Right lobe of liver (tissue), 6 donors: ENCODE results near the gene DNLZ. TPM values are rescaled to one million over a fixed set of nuclear protein-coding genes. Genes with fewer than 3 reads are reported as not detected.
A peak's percentile ranks its signal among the peaks of the same experiment; 100 is the strongest.

Source experiments
- ATAC-seq, 4 donors: fragments of 200-7000 bp; cut with Tn5 transposase; one replicate each; pipeline ENCODE4 v1.9.1; 2020; ENCODE audit warnings: mild to moderate bottlenecking in 4 of 4, moderate library complexity in 4 of 4
- DNase-seq, 3 donors: peaks; one replicate each; pipeline ENCODE4 v3.0.0-alpha.2; 2020
- H3K27ac ChIP-seq, 3 donors: fragments of 200-600 bp; one replicate each; pipeline ENCODE4 v1.8.0; 2022
- H3K27me3 ChIP-seq, 2 donors: fragments of 200-600 bp; one replicate each; pipeline ENCODE4 v1.8.0; 2022
- H3K36me3 ChIP-seq, 4 donors: fragments of 200-600 bp; sonication (generic) in 1 of 4; one replicate each; pipeline versions ENCODE4 v1.5.1 to v1.8.0; 2017 to 2022; ENCODE audit warnings: control low read depth in 1 of 4
- H3K4me1 ChIP-seq, 4 donors: fragments of 200-600 bp; sonication (generic) in 1 of 4; one replicate each; pipeline versions ENCODE4 v1.5.1 to v1.8.0; 2017 to 2022; ENCODE audit warnings: control low read depth in 1 of 4
- H3K4me3 ChIP-seq, 3 donors: fragments of 200-600 bp; one replicate each; pipeline ENCODE4 v1.8.0; 2022
- H3K9me3 ChIP-seq, 4 donors: fragments of 200-600 bp; sonication (generic) in 1 of 4; one replicate each; pipeline versions ENCODE4 v1.5.1 to v1.8.0; 2017 to 2022; ENCODE audit warnings: control low read depth in 1 of 4
- CTCF ChIP-seq, 4 donors: fragments of 200-600 bp in 3 of 4; fragments of 450-650 bp in 1 of 4; IDR thresholded peaks; one replicate each; pipeline versions ENCODE4 v1.5.1 to v1.8.0; 2016 to 2022; ENCODE audit warnings: antibody characterized with exemption in 4 of 4, mild to moderate bottlenecking in 2 of 4
- POLR2A ChIP-seq: fragments of 450-650 bp; IDR thresholded peaks from one replicate; pipeline ENCODE4 v1.6.1; 2017; ENCODE audit warnings: antibody characterized with exemption, mild to moderate bottlenecking
- WGBS: methylation state at CpG from one replicate; pipeline ENCODE4 v1.1.6; 2018; ENCODE audit warnings: low coverage, low lambda C conversion rate; ENCODE audit not compliant: insufficient coverage; ENCODE audit errors: missing lambda C conversion rate; 5-methylcytosine and 5-hydroxymethylcytosine counted together
- intact Hi-C, 2 donors: fragments of 100-400 bp; cut with DNase I; formaldehyde crosslinking; loops; one replicate each; pipeline versions ENCODE4 v1.11.2 to v1.14.1; 2022
- total RNA-seq, 6 experiments: library from RNA; depleted of rRNA in 2 of 6; stranded (reverse); fragments of >200 nt in 2 of 6; fragmentation: NEBNext Ultra II Directional in 3 of 6; extraction: Animal tissue kit (Norgen Biotek cat#: 25700) in 3 of 6; gene quantifications; one replicate each; pipeline versions ENCODE4 v1.1.0 to v1.2.4, GENCODE V29; 2016 to 2023
- donor health status: DM: no; HTN: yes; CAD: no.
- donor health status: DM: no; HTN: no; CAD: no.
- donor health status: DM: no; HTN: no; CAD: no.
- donor health status: DM: no; HTN: yes; CAD: no.
- donor health status: DM: no; HTN: yes; CAD: no.

Gene DNLZ
- total RNA-seq, 6 experiments from 2014 or later: 5.0 to 26.0 (median 10.4) TPM

- Histone ChIP-seq H3K9me3 (no peaks in the 10 kb centered on the region), H3K36me3 (no peaks in the 10 kb centered on the region), H3K4me1 (no peaks in the 10 kb centered on the region), H3K4me3 (no peak overlapping the region), H3K27me3 (no peaks in the 10 kb centered on the region), H3K27ac (no peak overlapping the region)
- ATAC-seq (no peak), DNase-seq (no peak)
- TF ChIP-seq POLR2A (no peak), CTCF (IDR thresholded peaks at IDR 0.05) (no peak)
- intact Hi-C loops: no loop called here
- WGBS: 92% methylated on average over 4 of the region's 29 CpGs
These were observed 5.5 kb downstream of the DNLZ start for GRCh38 chr9:136358016-136358415.

- H3K27me3 ChIP-seq: no peaks in the 10 kb centered on the region
- H3K4me3 ChIP-seq: no peak overlapping the region
- intact Hi-C loops: no loop called here
- DNase-seq (no peak), ATAC-seq (no peak)
- no peaks in the 10 kb centered on the region for H3K9me3 ChIP-seq
- no peak overlapping the region for H3K27ac ChIP-seq
- WGBS: 80% methylated on average over 2 of the region's 22 CpGs
- TF ChIP-seq POLR2A: no peak
- no peak for TF ChIP-seq CTCF (IDR thresholded peaks at IDR 0.05)
- H3K36me3 ChIP-seq: no peaks in the 10 kb centered on the region
- H3K4me1 ChIP-seq: no peaks in the 10 kb centered on the region
These were observed 6.3 kb downstream of the DNLZ start for GRCh38 chr9:136357202-136357725.

- Histone ChIP-seq H3K27ac (no peak overlapping the region), H3K9me3 (no peaks in the 10 kb centered on the region), H3K4me1 (no peaks in the 10 kb centered on the region), H3K36me3 (no peaks in the 10 kb centered on the region), H3K4me3 (no peak overlapping the region), H3K27me3 (no peaks in the 10 kb centered on the region)
- 59% methylated on average over 4 of the region's 54 CpGs for WGBS
- DNase-seq (no peak), ATAC-seq (no peak)
- intact Hi-C loops: no loop called here
- no peak for TF ChIP-seq CTCF (IDR thresholded peaks at IDR 0.05)
- no peak for TF ChIP-seq POLR2A
These were observed 7.7 kb downstream of the DNLZ start for GRCh38 chr9:136355616-136356557.

GRCh38 chr9:136354592-136355085, 8.9 kb downstream of the DNLZ start:
- 40% methylated on average over 6 of the region's 17 CpGs for WGBS
- H3K4me3 ChIP-seq: no peak overlapping the region
- no peak for DNase-seq
- H3K4me1 ChIP-seq: no peaks in the 10 kb centered on the region
- no peaks in the 10 kb centered on the region for H3K27me3 ChIP-seq
- no peaks in the 10 kb centered on the region for H3K36me3 ChIP-seq
- intact Hi-C loops: no loop called here
- no peaks in the 10 kb centered on the region for H3K9me3 ChIP-seq
- TF ChIP-seq CTCF (IDR thresholded peaks at IDR 0.05) (no peak), POLR2A (no peak)
- ATAC-seq: peak in 1 of 4 donors; percentile 43
- no peak overlapping the region for H3K27ac ChIP-seq
